Hepatocyte (in vitro differentiated cells): Measurements from ENCODE around the gene IGSF23.

Source experiments
- CTCF ChIP-seq: fragments of 200-600 bp; sonication (generic); IDR thresholded peaks from 2 replicates; pipeline ENCODE4 v1.5.1; 2016; ENCODE audit warnings: antibody characterized with exemption, mild to moderate bottlenecking; ENCODE audit not compliant: poor library complexity
- EZH2 ChIP-seq: fragments of 200-600 bp; sonication (generic); IDR thresholded peaks from 2 replicates; pipeline ENCODE4 v1.6.1; 2016; ENCODE audit warnings: antibody characterized with exemption, mild to moderate bottlenecking, borderline replicate concordance
- EZH2phosphoT487 ChIP-seq: fragments of 200-600 bp; sonication (generic); IDR thresholded peaks from one replicate; pipeline ENCODE4 v1.6.1; 2018; ENCODE audit warnings: antibody characterized with exemption, mild to moderate bottlenecking, low read depth, moderate library complexity; ENCODE audit not compliant: unreplicated experiment, severe bottlenecking

- no peak for TF ChIP-seq EZH2phosphoT487
- no peak for TF ChIP-seq CTCF
- TF ChIP-seq EZH2 = no peak
Measured at GRCh38 chr19:44581288-44581687, 32.1 kb upstream of the IGSF23 start.
